Stimulated activated CD4-positive, alpha-beta T cell treated with anti-CD3 and anti-CD28 coated beads, TNF-alpha, amount 100 ng/mL, for 24 hours (primary cell): ENCODE data around the gene SLC6A13.
"Not testable (repeated sequence)": the region's sequence is repeated elsewhere in the genome, so short reads cannot be mapped to it uniquely, and the experiment has no call there.

Experiments used
- DNase-seq, 3 experiments: peaks; one replicate each; pipeline ENCODE4 v3.0.0-alpha.2; 2020; ENCODE audit warnings: low read depth in 3 of 3

Gene SLC6A13

DNA sequence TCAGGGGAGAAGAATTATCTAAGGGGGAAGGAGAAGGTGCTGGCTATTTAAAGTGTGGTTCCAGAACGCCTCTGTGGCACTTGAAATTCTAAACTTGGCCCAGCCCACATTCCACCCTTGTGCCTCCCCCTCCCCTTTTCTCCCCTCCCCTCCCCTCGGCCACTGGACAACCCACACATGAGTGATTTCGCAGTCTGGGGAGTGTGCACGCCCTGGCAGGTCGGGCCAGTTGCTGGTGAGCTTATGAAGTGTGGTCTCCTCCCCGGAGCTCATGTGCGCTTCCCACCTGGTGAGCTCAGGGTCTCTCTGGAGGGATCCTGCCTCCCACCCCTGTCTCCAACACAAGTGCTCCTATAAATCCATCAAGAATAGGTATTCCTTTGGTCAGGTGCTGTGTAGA, at the start of gene SLC6A13:
TSS of gene SLC6A13 (minus strand) at position 20 of the 400 bp plus-strand sequence. CDS start 2,784 bp downstream, outside the sequence.
- no peak for DNase-seq

DNA sequence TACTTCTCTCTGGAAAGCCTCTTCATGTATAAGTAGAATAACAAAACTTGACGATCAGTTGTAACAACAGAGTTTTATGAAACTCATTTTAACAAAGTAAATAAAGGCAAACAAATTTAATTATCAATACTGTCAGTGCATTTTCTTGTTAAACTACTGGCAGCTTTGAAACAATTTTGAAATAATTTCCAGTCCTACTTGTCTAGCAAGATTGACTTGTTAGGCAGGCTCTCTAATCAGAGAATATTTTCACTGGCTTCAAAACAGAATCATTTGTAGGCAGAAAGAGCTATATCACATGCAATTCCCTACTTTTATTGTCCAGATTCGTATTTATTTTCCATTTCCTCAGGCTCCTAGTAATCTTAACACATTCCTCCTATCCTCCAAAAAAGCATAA, 45.9 kb upstream of the SLC6A13 start:
- DNase-seq = no peak

DNA sequence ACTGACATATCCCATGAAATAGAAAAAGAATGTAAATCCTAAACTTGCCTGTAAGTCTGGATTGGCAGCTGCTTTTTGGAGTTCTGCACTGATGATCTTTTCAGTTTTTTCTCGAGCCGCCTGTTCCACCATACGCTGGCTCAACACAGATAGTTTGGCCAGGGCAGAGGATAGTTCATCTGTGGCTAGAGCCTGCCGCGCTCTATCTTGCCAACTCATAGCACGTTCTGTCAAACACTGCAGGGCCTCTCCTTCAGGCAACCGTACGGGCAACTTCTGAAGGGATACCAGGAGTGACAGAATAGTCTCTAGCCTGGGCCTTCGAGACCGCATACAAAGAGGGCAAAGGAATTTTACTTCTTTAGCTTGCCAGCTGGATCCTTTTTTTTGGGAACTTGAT, 44.8 kb upstream of the SLC6A13 start:
- no peak for DNase-seq

- DNase-seq = no peak
These were observed 42.2 kb upstream of the SLC6A13 start for GRCh38 chr12:304805-305204.

DNA sequence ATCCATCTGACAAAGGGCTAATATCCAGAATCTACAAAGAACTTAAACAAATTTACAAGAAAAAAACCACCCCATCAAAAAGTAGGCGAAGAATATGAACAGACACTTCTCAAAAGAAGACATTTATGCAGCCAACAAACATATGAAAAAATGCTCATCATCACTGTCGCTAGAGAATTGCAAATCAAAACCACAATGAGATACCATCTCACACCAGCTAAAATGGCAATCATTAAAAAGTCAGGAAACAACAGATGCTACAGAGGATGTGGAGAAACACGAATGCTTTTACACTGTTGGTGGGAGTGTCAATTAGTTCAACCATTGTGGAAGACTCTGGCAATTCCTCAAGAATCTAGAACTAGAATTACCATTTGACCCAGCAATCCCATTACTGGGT, 40.1 kb upstream of the SLC6A13 start:
- not testable (repeated sequence) for DNase-seq

DNA sequence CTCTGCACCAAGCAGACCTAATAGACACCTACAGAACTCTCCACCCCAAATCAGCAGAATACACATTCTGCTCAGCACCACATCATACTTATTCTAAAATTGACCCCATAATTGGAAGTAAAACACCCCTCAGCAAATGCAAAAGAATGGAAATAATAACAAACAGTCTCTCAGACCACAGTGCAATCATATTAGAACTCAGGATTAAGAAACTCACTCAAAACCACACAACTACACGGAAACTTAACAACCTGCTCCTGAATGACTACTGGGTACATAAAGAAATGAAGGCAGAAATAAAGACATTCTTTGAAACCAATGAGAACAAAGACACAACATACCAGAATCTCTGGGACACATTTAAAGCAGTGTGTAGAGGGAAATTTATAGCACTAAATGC, 37.5 kb upstream of the SLC6A13 start:
- not testable (repeated sequence) for DNase-seq

GRCh38 chr12:299511-299910, 36.9 kb upstream of the SLC6A13 start:
- DNase-seq = not testable (repeated sequence)

GRCh38 chr12:298059-298458, 35.4 kb upstream of the SLC6A13 start:
- not testable (repeated sequence) for DNase-seq

- no peak for DNase-seq
These were observed 32.5 kb upstream of the SLC6A13 start for GRCh38 chr12:295132-295531.

- no peak for DNase-seq
These were observed 30.6 kb upstream of the SLC6A13 start for GRCh38 chr12:293199-293598.

DNA sequence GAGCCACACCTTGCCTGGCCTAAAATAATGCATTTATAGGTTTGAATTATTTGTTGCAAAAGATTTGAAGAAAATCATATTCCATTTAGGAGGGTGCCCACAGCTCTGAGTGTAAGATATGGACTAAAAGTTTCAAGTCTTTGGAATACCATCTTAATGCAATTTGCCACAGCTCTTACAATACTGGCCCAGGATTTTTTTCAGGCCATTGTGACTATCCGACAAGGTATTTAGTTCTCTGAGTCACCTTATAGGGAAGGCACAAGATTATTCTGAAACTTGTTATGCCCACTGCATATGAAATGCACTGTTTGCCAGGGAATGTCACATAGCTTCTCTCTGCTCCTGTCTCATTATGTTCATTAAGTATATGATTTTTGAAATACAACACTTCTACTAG, 29.6 kb upstream of the SLC6A13 start:
- DNase-seq = no peak

- no peak for DNase-seq
These were observed 28.6 kb upstream of the SLC6A13 start for GRCh38 chr12:291153-291723.

DNA sequence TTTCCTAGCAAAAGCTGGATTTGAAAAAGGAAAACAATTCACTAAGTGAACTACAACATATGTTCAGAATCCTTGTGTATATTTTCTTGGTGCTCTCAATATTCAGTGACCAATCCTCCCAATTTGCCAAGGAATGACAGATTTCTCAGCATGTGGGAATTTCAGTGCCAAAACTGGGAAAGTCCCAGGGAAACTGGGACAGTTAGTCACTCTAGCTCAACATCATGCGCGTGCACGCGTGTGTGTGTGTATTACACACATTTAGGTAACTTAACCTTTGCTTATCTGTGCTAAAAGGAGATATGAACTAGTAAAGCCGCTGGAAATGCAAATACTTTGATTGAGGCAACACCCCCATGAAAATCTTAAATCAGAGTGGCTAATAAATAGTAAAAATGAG, 26.1 kb upstream of the SLC6A13 start:
- DNase-seq = no peak

DNA sequence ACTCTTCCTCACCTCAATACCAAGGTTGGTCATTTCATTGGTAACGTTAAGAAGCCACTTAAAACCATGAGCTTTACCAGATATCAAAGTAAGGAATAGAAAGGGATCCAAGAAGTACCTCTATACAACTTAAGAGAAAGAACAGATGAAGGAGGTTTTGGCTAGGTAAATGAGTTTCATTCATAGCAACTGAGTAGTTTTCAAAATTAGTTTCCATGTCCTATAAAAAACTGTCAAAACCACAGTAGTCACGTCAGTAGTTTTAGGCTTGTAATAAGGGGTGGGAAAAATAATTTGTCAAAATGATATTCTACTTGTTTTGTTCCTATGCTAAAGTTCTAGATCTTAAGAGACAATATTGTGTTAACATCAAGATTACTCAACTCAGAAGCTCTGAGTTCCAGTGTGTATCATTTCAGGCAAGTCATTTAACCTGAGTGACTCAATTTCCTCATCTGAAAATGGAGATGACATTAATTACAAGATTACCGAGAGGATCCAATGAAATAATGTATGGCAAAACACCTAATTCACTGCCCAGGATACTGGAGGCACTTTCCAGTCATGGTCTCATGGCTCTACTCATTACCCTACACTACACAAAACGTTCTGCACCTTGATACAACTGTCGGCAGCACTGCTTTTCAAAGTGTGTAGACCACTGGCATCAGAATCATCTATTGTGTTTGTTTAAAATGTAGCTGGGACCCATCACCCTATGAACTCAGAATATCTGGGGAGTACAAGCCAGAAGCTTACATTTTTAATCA, 24.1 kb upstream of the SLC6A13 start:
- no peak for DNase-seq

DNA sequence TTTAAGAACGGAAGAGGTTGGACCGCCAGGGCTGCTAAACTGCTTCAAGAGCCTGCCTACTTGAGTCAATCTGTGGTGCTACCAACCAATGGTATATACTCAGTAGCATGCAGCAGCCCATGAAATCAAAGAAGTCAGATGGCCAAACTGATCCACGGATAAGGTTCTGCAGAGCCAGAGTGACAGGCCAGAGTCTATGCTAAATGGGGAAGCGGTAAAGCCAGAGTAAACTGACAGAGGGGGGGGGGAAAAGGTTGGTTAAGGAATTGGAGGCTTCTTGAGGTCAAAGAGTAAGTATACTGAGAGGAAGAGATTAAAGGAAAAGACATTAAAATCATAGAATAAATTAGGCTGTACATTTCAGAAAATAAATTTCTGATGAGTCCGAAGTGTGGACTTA, 15.4 kb upstream of the SLC6A13 start:
- no peak for DNase-seq

GRCh38 chr12:275812-276211, 13.2 kb upstream of the SLC6A13 start:
- DNase-seq = no peak

- no peak for DNase-seq
These were observed 10.7 kb upstream of the SLC6A13 start for GRCh38 chr12:273382-273781.

DNA sequence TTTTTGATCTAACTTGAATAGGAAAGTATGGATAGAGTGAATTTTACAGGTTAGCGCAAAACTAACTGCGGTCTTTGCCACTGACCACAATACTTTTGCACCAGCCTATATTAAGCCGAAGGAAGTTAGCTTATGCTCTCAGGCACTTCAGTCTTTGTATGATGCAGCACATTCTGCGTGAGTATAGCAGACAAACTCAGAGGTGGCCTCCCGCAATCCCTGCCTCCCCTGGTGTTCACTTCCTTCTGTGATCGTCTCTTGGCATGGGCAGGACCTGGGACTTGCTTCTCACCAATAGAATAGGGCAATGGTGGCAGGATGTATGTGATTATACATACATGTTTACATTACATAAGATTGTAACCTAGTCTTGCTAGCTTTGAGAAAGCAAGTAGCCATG, 10.3 kb upstream of the SLC6A13 start:
- DNase-seq = no peak

- DNase-seq = no peak
These were observed 8.5 kb upstream of the SLC6A13 start for GRCh38 chr12:271161-271560.

- no peak for DNase-seq
These were observed 6.6 kb upstream of the SLC6A13 start for GRCh38 chr12:269191-269590.

GRCh38 chr12:268483-268840, 5.8 kb upstream of the SLC6A13 start:
- no peak for DNase-seq

DNA sequence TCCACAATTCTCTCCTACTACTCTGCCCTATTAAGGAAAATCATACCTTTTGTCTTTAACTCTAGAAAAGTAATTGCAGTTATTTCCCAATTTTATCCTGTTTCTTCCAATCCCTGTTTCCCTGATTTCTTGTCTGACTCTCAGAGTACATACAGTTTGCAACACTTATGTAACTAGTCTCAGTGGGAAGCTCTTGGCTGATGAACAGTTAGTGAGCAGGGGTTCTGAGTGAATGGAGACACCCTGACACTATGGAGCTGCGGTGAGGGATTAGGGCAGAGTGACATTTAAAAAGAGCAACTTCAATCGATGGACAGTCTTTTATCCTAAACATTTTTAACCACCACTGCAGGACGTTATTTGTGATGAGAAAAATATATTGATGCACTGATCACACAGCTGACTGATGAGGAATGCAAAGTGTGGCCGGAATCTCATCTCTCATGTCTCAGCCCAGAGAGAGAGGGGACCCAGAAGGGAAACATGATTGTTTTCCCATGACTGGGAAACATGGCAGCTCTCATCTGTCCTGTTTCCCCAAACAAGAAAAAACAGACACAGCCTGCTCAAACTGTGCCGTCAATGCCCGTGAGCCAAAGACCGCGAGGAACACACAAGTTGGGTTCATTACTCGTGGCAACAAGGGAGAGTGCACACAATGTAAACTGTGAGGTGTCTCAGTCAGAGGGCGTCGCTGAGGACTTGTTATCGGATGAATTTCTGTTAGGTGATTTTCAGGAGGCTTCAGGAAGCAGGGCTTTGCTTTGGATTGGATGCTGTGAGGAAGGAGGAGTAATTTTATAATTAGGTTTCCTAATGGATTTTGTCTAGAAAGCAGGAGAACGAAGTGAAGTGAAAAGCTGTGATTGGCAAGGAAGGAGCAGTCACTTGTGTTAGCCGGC, 5.2 kb upstream of the SLC6A13 start:
- no peak for DNase-seq

DNA sequence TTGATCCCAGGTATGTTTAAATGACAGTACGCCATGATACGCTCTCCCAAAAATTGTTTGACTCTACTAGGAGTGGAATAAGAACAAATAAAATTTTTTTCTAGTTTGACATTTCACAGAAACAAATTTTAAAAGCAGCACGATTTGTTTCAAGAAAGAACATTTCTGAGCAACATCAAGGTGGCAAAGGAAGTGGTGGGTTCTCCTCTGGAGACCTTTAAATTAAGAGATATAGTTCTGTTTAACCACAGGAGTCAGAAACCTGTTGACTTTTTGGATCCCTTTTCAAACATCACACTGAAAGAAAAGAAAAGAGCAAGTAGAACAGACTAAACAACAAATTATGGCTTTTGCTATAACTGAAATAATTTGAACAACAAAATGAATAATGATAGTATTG, 2.5 kb upstream of the SLC6A13 start:
- no peak for DNase-seq
